Fibroblast of villous mesenchyme (primary cell): ENCODE data around the gene PHTF2. TPM values are rescaled to one million over a fixed set of nuclear protein-coding genes. Genes with fewer than 3 reads are reported as not detected.

Experiments
- DNase-seq: peaks from one replicate; pipeline ENCODE4 v3.0.0-alpha.2; 2010; ENCODE audit warnings: low read depth
- H3K4me3 ChIP-seq: 2 replicates; pipeline ENCODE4 v1.5.1; 2011; ENCODE audit warnings: low read depth, mild to moderate bottlenecking, low read length
- total RNA-seq: library from RNA; depleted of rRNA; stranded (reverse); fragments of >200 nt; gene quantifications from 2 replicates; pipeline ENCODE4 v1.2.3, GENCODE V29; 2012
- TF ChIP-seq, protein P1 (sequence below): IDR thresholded peaks from 2 replicates; pipeline ENCODE4 v1.5.1; 2012; ENCODE audit warnings: low read depth, mild to moderate bottlenecking, low read length; ENCODE audit not compliant: insufficient read depth

Gene PHTF2
- total RNA-seq, 1 donor, result 119 TPM

DNA sequence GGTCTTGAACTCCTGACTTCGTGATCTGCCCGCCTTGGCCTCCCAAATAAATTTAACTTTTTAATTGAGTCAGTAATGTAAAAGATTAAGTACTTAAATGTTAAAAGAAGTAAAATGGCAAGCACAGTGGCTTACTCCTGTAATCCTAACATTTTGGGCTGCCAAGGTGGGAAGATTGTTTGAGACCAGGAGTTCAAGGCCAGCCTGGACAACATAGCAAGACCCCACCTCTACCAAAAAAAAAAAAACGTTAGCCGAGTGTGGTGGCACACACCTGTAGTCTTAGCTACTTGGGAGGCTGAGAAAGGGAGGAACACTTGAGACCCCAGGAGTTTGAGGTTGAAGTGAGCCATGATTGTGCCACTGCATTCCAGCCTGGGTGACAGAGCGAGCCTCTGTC, 26.1 kb downstream of the PHTF2 start:
- no peak overlapping the region for H3K4me3 ChIP-seq
- TF ChIP-seq, protein P1, sequence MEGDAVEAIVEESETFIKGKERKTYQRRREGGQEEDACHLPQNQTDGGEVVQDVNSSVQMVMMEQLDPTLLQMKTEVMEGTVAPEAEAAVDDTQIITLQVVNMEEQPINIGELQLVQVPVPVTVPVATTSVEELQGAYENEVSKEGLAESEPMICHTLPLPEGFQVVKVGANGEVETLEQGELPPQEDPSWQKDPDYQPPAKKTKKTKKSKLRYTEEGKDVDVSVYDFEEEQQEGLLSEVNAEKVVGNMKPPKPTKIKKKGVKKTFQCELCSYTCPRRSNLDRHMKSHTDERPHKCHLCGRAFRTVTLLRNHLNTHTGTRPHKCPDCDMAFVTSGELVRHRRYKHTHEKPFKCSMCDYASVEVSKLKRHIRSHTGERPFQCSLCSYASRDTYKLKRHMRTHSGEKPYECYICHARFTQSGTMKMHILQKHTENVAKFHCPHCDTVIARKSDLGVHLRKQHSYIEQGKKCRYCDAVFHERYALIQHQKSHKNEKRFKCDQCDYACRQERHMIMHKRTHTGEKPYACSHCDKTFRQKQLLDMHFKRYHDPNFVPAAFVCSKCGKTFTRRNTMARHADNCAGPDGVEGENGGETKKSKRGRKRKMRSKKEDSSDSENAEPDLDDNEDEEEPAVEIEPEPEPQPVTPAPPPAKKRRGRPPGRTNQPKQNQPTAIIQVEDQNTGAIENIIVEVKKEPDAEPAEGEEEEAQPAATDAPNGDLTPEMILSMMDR, result no peak
- no peak for DNase-seq

DNA sequence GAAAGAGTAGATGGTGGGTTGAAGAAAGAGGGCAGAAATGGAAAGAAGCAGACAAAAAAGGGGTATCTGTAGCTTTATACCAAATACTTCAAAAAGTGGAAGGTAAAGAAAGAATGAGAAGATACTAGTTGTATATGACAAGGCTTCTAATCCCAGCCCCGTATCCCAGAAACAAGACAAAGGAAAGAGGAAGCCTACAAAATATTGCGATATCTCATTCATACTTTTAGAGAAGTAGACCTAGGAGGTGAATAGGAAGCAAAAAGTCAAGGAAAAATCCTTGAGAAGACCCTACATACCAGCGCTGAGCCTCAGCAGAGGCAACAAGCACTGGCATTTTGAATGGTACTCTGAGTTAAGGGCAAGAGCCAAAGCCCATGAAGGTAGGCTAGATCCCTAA, 26.6 kb downstream of the PHTF2 start:
- H3K4me3 ChIP-seq, result no peak overlapping the region
- TF ChIP-seq, protein P1, result no peak
- no peak for DNase-seq

DNA sequence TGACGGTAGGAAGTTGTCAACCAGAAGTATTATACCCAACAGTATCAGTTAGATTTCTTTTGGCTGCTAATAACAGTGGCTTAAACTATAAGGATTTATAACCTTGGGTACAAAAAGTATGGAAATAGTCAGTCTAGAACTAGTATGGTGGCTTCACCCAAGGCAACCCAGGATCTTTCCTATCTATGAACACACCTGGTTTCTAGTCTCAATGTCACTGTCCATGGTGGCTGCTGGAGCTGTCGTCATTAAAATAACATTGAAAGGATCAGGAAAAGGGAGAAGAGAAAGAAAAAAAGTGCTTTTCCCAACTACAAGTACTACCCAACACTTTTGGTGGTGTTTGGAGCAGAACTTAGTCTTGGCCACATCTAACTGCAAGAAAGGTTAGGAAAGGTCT, 27.7 kb downstream of the PHTF2 start:
- H3K4me3 ChIP-seq, result no peak overlapping the region
- TF ChIP-seq, protein P1, result no peak
- no peak for DNase-seq

DNA sequence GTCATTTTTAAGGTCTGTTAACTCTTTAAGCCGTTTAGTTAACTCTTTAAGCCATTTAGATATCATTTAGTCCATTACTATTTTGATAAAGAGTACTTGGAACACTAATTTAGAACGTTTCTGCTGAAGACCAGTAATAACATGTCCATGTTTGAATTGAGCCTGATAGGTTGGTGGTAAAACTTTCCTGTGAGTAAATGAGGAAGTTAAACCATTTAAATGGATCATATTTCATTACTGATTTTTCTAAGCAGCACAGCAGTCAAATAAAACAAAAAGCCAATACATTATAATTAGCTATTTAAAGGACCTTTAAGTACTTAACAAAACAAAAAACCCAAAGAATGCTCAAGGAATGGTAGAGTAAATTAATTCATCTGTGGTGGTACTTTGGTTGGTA, 29.4 kb downstream of the PHTF2 start:
- H3K4me3 ChIP-seq, result no peak overlapping the region
- TF ChIP-seq, protein P1, result no peak
- DNase-seq, result no peak

DNA sequence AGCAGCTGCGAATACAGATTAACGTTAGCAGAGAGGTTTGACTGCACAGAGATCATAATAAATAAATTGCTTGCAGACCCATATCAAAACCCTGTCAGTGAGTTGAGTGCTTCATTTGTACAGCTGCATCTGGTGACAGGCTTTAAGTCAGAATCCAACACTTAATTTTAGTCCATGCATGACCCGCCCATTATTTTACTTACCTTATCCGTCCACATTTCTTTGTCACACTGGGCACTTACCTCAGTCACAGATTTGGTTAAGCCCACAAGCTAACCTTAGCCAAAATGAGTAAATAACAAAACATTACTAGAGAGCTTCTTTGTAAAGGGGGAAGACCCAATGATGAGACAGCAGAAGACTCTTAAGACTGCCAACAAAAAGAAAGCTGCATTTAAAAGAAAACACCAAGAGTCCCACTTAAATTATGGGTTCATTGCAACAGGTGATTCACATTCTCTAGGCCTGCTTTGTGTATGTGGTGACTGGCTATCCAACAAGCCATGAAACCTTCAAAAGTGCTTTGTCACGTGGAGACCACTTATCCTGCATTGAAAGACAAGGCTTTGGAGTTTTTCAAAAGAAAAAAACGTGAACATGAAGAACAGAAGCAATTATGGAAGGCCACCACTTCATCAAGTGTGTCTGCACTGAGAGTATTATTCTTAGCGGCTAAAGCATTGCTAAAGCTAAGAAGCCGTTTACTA, 32.2 kb downstream of the PHTF2 start:
- no peak for DNase-seq
- TF ChIP-seq, protein P1, result no peak
- no peak overlapping the region for H3K4me3 ChIP-seq

DNA sequence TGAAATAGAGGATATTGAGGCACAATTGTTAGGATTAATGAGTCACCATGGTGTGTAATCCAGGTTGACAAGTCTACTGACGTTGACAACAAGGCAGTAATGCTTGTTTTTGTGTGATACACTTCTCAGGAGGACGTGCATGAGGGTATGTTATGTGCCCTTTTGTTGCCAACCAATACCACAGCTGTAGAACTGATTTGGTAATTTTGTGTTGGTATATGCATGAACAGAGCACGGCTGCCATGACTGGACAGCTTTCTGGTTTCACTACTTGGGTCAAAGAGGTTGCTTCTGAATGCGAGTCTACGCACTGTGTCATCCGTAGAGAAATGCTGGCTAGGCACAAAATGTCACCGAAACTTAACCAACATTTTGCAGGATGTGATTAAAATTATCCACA, 32.9 kb downstream of the PHTF2 start:
- DNase-seq, result no peak

More for the DNA sequence above, 32.9 kb downstream of the PHTF2 start:
- H3K4me3 ChIP-seq, result no peak overlapping the region
- TF ChIP-seq, protein P1, result no peak
